Activated CD4-positive, CD25-positive, alpha-beta regulatory T cell treated with anti-CD3 and anti-CD28 coated beads, Interleukin-2, amount 50 U/mL, for 16 hours (primary cell): ENCODE measurements around the gene MACF1.
A peak's percentile ranks its signal among the peaks of the same experiment; 100 is the strongest.
"Not testable (repeated sequence)": the region's sequence is repeated elsewhere in the genome, so short reads cannot be mapped to it uniquely, and the experiment has no call there.

Experiments
- DNase-seq: peaks from one replicate; pipeline ENCODE4 v3.0.0-alpha.2; 2020; ENCODE audit warnings: low read depth, low spot score

MACF1 gene

DNA sequence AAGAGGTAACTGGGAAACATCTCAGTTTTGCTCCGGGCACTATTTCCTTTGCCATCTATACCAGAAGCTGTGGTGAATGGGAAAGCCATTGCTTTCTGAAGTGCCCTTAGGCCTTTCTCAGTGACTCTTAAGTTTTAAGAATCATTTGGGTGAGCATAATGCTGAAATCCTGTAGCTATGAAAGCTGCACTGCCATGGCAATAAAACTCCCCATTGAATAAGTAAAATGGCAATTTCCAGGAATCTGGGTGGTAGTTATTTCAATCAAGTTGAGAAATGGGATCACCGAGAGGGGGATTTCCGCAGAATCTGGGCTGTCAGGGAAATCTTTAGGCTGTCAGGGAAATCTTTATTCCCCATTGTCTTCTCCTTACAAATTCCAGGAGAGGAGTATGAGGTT, 26.8 kb upstream of the MACF1 start:
- no peak for DNase-seq

DNA sequence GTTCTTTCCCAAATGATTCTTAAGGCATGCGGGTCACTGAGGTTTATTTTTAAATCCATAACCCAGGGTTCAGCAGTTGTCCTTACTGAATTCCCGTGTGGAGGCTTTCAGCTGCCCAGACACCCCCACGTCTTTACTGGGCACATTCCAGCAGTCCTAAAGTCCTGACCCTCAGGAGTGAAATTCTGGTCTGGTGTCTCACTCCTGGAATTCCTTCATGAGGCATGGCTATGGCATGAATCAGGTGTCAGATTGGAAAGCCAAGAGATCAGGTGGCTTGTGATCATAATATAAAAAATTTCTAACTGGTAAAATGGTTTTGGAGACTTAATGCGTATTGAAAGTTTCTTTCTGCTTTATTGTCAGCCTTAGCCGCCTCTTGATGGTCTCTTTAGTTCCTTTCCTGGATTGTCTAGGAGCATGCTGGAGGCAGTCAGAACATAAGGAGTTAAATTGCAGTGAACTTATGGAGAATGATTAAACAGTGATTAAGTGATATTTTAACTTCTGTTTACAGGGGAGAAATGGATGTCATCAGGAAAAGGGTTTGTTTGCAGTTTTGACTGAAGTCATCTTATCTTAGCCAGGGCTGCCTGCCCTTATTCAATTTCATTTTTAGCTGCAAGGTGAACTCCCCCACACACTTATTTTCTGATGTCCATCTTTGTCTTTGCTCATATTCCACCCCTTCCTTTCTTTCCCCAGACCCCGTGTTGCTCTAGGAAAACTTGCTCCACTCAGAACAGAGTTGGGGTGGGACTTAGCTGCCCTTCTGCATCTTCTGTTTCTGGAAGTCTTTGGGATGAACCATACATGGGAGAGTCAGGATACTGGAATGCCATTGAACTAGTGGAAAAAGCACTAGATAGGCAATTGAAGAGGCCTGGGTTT, 25.7 kb upstream of the MACF1 start:
- DNase-seq: no peak

DNA sequence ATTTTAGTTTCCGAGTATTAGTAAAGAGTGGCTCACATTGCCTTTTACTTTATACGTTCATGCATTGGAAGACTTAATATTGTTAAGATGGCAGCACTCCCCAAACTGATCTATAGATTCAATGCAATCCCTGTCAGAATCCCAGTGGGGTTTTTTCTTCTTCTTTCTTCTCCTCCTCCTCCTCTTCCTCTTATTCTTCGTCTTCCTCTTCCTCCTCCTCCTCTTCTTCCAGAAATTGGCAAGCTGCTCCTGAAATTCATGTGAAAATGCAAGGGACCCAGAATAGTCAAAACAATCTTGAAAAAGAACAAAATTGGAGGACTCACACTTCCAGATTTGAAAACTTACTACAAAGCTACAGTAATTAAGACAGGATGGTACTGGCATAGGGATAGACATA, 23.2 kb upstream of the MACF1 start:
- DNase-seq: no peak

DNA sequence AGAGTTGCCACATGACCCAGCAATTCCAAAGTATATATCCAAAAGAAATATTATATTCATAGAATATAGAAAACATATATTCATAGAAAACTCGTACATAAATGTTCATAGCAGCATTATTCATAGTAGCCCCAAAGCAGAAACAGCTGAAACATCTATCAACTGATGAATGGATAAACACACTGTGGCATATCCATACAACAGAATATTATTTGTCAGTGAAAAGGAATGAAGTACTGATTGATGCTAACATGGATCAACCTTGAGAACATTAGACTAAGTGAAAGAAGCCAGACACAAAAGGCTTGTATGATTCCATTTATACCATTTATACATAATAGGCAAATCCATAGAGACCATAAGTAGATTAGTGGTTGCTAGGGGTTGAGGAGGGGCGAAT, 21.7 kb upstream of the MACF1 start:
- DNase-seq: no peak

DNA sequence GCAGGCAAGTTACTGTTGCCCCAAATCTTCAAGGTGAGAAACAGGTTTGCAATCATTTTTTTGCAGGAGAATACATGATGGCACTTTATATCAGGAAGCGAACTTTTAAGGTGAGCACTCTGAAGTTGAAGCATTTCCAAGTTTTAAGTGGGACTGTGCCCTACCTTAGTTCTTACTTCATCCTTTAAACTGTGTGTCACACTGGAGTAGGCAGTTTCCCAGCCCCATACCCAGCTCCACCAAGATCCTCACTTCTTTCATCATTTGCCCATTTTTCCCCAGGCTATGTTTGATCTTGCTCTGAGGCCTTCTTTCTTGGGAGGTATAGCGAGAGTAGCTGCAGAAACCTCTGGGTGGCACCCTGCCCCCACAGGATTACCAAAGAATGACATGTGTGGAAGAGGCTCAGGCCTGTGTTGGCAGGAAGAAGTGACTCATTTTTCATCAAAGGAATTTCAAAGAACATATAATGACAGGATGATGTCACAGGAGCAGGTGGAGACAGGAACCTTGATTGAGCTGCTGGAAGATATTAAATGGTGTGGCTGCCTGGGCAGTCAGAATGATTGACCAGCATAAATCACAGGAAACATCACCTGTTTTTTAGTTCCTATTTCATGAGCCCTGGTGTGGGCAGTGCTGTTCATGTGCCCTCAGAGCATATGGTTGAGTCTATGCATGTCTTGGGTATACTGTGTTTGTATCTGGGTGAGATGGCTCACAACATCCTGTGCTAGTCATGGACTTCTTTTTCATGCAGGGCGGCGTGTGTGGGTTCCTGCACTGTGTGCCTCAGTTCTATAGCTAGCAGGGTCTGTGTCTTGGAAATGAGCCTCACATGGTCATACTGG, 20.8 kb upstream of the MACF1 start:
- DNase-seq: peak; percentile 65

DNA sequence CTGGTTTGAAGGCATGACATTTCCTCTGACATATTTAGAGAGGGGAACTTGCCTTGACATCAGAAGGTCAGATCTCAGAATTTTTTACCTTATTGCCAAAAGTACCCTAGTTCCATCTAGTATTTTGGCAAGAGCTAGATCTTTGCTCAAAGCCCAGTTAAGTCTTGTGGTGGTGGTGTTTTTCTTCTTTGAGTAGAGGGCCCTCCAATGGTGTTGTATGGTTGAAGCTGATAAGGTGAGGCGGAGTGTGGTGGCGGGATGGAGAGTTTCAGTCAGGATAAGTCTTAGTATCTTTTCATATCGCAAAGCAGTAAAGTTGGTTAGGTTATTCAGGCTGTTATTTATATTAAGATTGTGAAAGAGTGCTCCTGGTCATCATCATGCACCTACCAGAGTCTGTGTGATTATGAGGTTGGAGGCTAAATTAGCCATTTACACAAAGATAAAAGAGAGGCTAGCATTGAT, 20.1 kb upstream of the MACF1 start:
- DNase-seq: no peak

DNA sequence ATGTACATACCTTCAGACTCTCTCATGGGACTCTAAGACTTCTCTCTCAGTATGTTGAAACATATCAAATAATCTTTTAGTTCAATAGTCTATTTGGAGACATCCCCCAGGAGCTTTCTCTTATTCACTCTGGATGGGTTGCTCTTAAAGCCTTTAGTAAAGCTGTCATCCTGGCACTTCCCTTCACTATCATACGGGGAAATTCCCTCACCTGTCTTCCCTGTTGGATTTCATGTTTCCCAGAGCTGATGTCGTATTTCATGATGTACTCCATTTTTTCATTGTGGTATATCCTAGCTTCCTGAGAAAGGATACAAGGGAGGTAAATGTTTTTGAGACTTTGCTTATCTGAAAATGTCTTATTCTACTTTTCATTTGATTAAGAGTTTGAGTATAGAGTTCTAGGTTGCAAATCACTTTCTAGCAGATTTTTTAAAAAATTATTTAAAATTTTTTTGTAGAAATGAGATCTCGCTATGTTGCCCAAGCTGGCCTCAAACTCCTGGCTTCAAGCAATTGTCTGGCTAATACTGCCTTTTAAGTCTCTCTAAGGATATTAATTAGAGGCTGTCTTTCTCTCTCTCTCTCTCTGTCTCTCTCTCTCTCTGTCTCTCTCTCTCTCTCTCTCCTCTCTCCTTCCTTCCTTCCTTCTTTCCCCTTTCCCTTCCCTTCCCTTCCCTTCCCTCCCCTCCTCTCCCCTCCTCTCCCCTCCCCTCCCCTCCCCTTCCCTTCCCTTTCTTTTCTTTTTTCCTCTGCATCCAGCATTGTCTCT, 17.0 kb upstream of the MACF1 start:
- no peak for DNase-seq

DNA sequence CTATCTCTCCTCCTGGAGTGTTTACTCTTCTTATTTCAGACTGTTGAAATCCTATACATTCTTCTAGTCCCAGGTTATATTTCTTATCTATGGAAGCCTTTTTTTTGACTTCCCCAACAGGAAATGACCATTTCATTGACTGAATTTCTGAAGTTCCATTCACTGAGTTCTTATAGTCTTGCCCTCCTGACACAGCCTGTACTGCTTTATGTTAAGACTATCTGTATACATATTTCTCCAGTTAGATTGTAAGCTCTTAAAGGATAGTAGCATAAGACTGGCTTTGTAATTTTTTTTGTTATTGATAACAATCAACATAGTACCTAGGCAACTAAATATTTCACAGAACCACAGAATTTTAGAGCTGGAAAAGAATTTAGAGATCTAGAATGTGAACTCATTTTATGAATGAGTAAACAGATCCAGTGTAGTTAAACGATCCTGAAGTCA, 14.9 kb upstream of the MACF1 start:
- no peak for DNase-seq

DNA sequence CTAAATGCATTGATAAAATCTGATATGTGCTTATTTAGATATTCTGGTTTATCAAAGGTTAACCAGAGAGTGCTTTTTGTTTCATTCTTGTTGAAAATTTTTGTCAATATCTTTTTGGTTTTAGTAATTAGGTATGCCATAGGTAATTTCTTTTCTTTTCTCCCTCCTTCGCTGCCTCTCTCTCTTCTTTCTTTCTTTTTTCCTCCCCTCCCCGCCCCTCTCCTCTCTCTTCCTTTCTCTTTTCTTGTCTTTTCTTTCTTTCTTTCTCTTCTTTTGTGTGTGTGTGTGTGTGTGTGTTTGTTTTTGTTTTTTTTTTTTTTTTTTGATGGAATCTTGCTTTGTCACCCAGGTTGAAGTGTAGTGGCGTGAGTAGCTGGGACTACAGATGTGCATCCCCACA, 14.4 kb upstream of the MACF1 start:
- no peak for DNase-seq

DNA sequence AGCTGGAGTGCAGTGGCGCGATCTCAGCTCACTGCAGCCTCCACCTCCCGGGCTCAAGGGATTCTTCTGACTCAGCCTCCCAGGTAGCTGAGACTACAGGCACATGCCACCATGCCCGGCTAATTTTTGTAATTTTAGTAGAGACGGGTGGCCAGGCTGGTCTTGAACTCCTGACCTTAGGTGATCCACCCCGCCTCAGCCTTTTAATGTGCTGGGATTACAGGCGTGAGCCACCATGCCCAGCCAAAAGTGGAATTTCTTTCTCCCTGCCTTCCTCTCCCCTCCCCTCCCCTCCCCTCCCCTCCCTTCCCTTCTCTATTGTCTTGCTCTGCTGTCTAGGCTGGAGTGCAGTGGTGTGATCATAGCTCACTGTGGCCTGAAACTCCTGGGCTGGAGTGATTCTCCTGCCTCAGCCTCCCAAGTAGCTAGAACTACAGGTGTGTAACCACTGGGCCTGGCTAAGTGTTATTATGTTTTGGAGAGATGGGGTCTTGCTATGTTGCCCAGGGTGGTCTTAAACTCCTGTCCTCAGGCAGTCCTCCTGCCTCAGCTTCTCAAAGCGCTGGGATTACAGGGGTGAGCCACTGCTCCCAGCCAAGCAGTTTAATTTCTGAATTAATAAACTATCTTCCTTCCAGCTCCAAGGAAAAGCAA, 10.0 kb upstream of the MACF1 start:
- DNase-seq: no peak

DNA sequence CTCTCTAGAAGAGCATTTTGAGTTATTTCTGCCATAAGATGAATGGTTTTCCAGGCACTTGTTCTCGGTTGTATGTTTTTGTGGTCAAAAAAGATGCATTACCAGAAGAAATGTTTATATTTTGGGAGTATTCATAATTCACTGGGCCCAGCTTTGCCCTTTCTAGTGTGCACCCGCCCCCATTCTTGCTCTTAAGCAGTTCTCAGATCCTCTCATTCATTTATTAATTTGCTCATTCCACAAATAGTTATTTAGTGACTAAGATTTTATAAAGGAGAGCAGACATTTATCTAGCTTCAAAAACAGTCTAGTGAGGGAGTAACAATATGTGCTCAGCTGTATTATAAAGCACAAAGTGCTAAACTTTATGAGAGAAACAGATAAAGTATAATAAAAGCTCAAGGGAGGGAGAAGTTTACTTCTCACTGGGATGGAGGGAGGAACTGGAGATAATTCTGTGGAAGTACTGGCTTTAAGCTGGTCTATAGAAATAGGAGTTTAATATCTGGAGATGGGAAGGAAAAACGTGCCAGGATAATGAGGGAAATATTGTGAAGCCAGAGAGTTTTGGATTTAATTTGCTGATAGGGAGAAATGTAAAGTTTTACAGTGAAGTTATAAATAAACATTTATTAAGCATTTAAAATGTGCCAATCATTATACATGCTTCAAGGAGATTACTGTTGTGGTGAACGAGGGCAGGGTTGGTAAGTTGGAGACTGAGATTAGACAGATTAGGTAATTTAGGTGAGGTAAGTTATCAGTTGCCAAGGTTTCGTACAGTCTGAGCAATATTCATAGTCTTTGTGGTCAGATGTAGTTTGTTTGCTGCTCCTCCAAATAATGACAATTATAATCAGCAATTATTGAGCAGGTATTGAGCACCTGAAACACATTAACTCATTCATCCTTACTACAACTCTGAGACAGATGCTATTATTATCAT, 9.1 kb upstream of the MACF1 start:
- no peak for DNase-seq

DNA sequence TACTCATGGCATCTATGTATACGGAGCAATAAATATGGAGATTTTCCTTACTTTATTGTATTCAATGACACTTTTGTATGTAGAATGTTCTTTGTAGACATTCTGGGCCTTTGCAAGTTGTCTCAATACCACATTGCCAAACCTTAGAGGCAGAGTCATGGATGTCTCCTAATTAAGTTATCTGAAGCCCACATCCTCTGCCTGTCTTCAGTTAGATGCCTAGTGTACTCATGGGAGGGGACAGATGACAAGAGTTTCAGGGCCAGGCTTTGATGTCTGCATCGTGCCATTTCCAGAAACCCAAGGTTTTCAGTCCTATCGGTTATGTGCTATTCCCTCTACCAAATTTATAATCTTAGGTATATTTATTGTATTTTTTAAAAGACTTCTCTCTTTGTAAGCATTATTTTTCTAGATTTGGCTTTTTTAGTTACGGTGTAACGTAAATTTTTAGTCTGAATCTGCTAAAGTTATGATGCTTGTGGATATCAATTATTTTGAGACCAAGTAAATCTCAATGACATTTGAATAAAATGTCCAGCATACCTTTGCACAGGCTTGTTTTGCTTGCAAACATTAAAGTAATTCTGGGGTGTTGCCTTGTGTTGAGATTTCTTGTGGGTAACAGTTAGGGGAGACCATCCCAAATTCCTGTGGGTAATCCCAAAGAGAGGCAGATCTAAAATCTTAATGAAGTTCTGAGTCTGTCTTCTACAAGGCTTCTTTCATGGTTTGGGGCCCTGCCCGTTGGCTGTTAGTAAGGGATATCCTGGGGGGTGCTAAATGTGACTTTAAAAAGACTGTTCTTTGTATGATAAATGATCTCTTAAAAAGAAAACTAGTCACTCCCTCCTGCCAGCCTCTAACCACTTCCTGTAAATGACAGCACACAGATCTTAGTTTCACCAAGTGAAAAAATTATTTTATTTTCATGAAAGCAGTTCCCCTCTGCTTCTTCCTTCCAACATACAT, 8.0 kb upstream of the MACF1 start:
- peak; percentile 40 for DNase-seq

DNA sequence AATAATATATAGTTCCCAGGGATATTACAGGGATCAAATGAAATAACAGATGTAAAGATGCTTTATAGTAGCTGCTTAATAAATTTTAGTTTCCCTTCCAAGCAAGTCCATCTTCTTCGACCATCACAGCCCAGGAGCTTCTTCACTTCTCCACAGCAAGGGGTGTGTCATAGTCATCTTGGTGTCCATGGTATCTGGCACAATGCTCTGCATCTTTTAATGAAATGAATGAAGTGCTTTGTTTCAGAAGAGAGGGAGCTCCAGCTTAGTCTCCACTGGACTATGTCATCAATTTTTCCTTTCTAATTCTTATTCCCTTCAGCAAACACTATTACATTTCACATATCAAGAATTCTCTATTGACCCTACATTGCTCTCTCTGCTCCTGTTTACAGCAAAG, 4.9 kb upstream of the MACF1 start:
- no peak for DNase-seq

DNA sequence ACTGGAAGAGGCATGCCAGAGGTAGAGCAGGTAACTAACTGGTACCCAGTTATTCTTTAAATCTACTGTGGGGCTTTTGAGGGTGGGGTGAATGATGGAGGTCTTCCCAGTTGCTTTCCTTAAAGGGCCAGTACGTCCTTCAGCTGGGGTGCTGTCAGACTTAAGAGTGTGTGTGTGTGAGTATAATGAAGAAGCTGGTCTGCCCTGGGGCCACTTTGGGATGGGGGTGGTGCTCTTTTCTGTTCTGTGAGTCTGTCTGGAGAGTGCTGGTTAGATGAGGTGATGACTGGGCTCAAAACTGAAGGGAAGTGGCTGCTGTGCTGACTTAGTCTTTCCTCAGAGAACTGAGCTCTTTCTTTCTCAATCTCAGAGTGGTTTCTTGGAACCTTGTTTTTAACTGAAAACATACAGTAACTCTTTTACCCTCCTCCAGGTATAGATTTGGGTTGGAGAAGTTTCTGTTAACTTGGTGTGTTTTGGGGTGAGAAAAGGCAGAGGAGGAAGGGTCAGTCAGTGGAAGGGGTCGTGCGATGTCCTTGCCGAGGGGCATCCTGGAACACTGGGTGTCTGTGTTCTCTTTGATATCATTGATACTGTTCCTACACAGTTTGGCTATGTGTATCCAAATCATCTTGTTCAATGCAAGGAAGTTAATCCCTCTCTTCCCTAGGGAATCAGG, 746 bp downstream of the MACF1 start:
- DNase-seq: no peak

DNA sequence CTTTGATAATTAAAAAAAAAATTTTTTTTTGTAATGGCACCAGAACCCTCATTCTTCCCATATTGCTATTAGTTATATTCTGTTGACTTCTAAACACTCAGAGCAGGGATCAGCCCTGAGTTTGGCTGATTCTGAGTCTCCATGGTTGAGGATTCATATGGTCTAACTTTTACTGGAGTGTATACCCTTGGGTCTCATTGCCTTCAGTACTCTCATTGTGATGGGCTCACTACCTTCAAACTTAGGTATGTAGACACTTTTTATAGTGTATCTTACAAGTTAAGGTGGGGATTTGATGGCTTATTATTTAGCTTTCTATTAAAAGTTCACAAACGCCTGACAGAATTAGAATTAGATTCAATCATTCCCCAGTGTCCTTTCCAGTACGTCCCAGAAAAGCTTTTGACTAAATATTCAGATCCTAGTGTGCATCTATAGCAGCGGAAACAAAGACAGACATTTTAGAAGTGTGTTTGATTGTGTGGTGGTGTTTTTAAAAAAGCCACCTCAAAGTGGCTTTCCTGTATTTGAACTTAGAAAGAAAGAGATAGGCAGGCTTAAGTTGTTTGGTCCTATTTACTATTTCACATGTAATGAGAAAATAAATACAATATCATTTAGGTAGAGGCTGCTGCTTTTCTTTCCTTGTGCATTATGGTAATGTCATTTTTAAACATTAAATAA, 1.4 kb downstream of the MACF1 start:
- no peak for DNase-seq

DNA sequence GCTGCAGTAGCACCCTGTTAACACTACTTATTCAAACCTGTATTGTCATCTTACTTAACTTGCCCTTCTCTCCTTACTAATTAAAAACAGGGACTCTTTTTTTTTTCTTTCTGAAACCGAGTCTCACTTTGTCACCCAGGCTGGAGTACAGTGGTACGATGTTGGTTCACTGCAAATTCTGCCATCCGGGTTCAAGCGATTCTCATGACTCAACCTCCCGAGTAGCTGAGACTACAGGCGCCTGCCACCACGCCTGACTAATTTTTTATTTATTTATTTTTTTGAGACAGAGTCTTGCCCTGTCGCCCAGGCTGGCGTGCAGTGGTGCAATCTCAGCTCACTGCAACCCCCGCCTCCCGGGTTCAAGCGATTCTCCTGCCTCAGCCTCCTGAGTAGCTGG, 3.9 kb downstream of the MACF1 start:
- DNase-seq: not testable (repeated sequence)

DNA sequence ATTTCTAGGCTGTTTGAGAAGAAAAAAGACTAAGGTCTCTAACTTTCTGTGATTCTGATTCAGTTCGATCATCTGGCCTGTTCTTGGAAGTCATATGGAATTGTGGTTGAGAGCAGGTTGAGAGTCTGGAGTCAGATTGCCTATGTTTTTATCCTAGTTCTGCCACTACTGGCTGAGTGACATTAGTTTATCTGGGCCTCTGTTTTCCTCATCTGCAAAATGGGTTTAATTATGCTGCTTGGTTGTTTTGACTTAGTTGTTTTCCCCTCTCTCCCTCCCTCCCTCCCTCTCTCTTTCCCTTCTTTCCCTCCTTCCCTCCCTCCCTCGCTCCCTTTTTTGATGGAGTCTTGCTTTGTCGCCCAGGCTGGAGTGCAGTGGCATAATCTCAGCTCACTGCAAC, 6.2 kb downstream of the MACF1 start:
- DNase-seq: no peak

DNA sequence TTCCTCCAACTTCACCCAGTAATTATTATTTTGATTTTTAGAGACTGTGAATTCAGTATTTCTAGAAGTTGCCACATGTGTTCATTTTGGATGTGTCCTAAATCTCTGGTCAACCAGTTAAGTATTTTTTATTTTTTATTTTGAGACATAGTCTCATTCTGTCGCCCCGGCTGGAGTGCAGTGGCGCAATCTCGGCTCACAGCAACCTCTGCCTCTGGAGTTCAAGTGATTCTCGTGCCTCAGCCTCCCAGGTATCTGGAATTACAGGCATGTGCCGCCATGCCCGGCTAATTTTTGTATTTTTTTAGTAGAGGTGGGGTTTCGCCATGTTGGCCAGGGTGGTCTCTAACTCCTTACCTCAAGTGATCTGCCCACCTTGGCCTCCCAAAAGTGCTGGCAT, 8.0 kb downstream of the MACF1 start:
- no peak for DNase-seq
